ENCODE data around the gene RNF167. TPM values are rescaled to one million over a fixed set of nuclear protein-coding genes. Genes with fewer than 3 reads are reported as not detected.

The RNF167 gene
- total RNA-seq, 1 experiment from 2014 or later: 135 TPM

DNA sequence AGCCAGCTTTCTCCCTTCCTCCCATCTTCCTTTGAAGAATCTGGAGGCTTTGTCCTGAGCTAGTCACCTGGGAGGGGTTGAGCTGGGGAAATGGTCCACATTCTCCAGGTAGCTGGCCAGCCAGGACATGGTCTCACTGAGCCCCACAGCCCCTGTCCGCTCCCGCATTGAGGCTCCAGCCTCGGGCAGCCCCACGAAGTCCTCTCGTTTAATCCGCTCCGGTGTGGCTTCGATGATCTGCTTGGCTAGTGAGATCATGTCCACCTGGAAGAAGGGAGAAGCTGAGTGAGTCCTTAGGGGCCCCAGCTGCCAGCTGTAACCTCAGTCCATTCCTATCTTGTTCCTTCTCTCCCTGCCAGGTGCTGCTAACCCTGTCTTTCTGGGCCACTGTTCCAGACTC is 30.2 kb downstream of the RNF167 start:
- TF ChIP-seq EZH2 (IDR thresholded peaks at IDR 0.05; ENCODE audit: low read depth): no peak
- TF ChIP-seq, protein P1, sequence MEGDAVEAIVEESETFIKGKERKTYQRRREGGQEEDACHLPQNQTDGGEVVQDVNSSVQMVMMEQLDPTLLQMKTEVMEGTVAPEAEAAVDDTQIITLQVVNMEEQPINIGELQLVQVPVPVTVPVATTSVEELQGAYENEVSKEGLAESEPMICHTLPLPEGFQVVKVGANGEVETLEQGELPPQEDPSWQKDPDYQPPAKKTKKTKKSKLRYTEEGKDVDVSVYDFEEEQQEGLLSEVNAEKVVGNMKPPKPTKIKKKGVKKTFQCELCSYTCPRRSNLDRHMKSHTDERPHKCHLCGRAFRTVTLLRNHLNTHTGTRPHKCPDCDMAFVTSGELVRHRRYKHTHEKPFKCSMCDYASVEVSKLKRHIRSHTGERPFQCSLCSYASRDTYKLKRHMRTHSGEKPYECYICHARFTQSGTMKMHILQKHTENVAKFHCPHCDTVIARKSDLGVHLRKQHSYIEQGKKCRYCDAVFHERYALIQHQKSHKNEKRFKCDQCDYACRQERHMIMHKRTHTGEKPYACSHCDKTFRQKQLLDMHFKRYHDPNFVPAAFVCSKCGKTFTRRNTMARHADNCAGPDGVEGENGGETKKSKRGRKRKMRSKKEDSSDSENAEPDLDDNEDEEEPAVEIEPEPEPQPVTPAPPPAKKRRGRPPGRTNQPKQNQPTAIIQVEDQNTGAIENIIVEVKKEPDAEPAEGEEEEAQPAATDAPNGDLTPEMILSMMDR (conservative IDR thresholded peaks at IDR 0.05): no peak
- Histone ChIP-seq H2AFZ (no peak overlapping the region), H3K27ac (peak overlapping the region; percentile 95), H3K9me2 (ENCODE audit: insufficient read depth) (no peaks in the 10 kb centered on the region), H4K20me1 (ENCODE audit: insufficient read depth) (no peaks in the 10 kb centered on the region), H3K79me2 (ENCODE audit: low read depth) (peaks cover 45% of the 10 kb centered on the region), H3K9me3 (ENCODE audit: insufficient read depth, low read depth) (no peaks in the 10 kb centered on the region), H3K4me2 (peak overlapping the region; percentile 87), H3F3A (ENCODE audit: insufficient read depth, low read depth) (peaks cover 45% of the 10 kb centered on the region), H3K36me3 (ENCODE audit: low read depth) (no peaks in the 10 kb centered on the region; the same call in 1 of the 2 replicates), H3K27me3 (ENCODE audit: insufficient read depth, low read depth) (no peaks in the 10 kb centered on the region), H3K4me1 (replicated peaks; ENCODE audit: insufficient read depth) (peaks cover 25% of the 10 kb centered on the region), H3K4me3 (no peak overlapping the region; the same call in 1 of the 2 replicates)
- no peak for DNase-seq
- ChIA-PET CTCF (no interaction called here), POLR2A (ENCODE audit: unreplicated experiment) (no interaction called here)
- no TSS peak for BruUV-seq (replicated peaks)
- intact Hi-C loops (cut with micrococcal nuclease; ENCODE audit: unreplicated experiment): no loop called here

DNA sequence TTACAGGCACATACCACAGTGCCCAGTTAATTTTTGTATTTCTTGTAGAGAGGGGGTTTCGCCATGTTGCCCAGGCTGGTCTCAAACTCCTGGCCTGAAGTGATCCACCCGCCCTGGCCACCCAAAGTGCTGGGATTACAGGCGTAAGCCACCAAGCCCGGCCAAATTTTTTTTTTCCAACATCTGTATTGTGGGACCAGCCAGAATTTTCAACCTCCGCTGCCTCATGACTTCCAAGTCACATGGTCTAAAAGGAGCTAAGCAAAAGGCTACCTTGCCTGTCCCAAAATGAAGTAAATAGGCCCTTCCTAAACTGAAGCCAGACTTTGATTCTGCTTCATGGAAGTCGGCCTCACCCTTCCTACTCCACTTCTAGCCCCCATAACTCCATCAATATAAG is 31.8 kb downstream of the RNF167 start:
- DNase-seq: no peak
- Histone ChIP-seq H3K9me2 (ENCODE audit: insufficient read depth) (no peaks in the 10 kb centered on the region), H3K27ac (no peak overlapping the region), H3K36me3 (ENCODE audit: low read depth) (no peaks in the 10 kb centered on the region; the same call in 1 of the 2 replicates), H3K4me2 (no peak overlapping the region), H3K4me3 (no peak overlapping the region), H3K9me3 (ENCODE audit: insufficient read depth, low read depth) (no peaks in the 10 kb centered on the region), H3K79me2 (ENCODE audit: low read depth) (peaks cover 34% of the 10 kb centered on the region), H2AFZ (no peak overlapping the region), H3F3A (ENCODE audit: insufficient read depth, low read depth) (peaks cover 33% of the 10 kb centered on the region), H3K27me3 (ENCODE audit: insufficient read depth, low read depth) (no peaks in the 10 kb centered on the region), H3K4me1 (replicated peaks; ENCODE audit: insufficient read depth) (peaks cover 11% of the 10 kb centered on the region), H4K20me1 (ENCODE audit: insufficient read depth) (no peaks in the 10 kb centered on the region)
- ChIA-PET CTCF (no interaction called here), POLR2A (ENCODE audit: unreplicated experiment) (no interaction called here)
- intact Hi-C loops (cut with micrococcal nuclease; ENCODE audit: unreplicated experiment): no loop called here
- BruUV-seq (replicated peaks): no TSS peak
- no peak for TF ChIP-seq EZH2 (IDR thresholded peaks at IDR 0.05; ENCODE audit: low read depth)
- TF ChIP-seq, protein P1 (conservative IDR thresholded peaks at IDR 0.05): no peak

DNA sequence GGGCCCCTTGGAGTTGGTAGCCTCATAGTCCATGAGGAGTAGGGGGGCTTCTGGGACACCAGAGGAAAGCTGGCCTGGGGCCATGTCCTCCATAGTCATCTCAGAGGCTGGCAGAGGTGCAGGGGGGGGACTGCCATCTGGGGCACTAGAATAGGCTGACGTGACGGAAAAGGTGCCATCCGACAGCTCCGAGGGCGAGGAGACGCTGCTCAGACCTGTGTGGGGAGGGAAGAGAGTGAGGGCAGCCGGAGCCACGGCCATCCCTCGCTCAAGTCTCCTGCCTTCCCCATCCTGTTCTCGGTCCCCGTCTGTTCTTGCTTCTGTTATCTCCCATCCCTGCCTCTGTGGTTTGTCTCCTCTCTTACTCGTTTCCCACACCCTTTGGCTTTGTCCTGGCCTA is 32.3 kb downstream of the RNF167 start:
- BruUV-seq (replicated peaks): no TSS peak
- ChIA-PET CTCF (no interaction called here), POLR2A (ENCODE audit: unreplicated experiment) (no interaction called here)

More for the DNA sequence above, 32.3 kb downstream of the RNF167 start:
- no peak for DNase-seq
- no peak overlapping the region for H2AFZ ChIP-seq
- H3F3A ChIP-seq (ENCODE audit: insufficient read depth, low read depth): peaks cover 30% of the 10 kb centered on the region; the same call in 1 of the 2 replicates
- no peak overlapping the region for H3K4me3 ChIP-seq
- H3K27me3 ChIP-seq (ENCODE audit: insufficient read depth, low read depth): no peaks in the 10 kb centered on the region
- no peaks in the 10 kb centered on the region; the same call in 1 of the 2 replicates for H3K36me3 ChIP-seq (ENCODE audit: low read depth)
- H4K20me1 ChIP-seq (ENCODE audit: insufficient read depth): no peaks in the 10 kb centered on the region
- peaks cover 34% of the 10 kb centered on the region for H3K79me2 ChIP-seq (ENCODE audit: low read depth)
- no peak overlapping the region for H3K4me2 ChIP-seq
- no peak overlapping the region for H3K27ac ChIP-seq
- no peaks in the 10 kb centered on the region for H3K9me2 ChIP-seq (ENCODE audit: insufficient read depth)
- no peak for TF ChIP-seq EZH2 (IDR thresholded peaks at IDR 0.05; ENCODE audit: low read depth)
- TF ChIP-seq, protein P1 (conservative IDR thresholded peaks at IDR 0.05): no peak
- H3K4me1 ChIP-seq (replicated peaks; ENCODE audit: insufficient read depth): peaks cover 11% of the 10 kb centered on the region
- intact Hi-C loops (cut with micrococcal nuclease; ENCODE audit: unreplicated experiment): no loop called here
- H3K9me3 ChIP-seq (ENCODE audit: insufficient read depth, low read depth): no peaks in the 10 kb centered on the region
